ENCODE measurements around the gene TSEN2. TPM values are rescaled to one million over a fixed set of nuclear protein-coding genes. Genes with fewer than 3 reads are reported as not detected.

TSEN2 gene
- total RNA-seq, 2 experiments from 2014 or later, result 17.8 to 19.4 TPM

DNA sequence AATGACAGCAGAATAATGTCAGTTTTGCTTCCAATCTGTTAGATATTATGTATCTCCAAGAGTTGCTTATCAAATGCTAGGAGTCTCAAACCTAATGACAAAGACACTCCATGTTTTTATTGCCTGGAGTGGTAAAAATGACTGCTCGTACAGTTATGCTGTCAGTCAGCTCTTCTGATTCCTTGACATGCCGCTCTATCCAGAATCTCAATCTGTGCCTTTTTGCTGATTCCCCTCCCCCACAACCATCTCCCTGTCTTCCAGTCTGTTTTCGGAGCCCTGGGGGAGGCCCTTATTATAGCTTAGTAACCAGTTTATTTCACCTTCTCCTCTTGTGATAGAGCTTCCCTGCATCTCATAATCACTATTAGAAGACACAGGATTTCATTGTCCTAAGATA, 75.2 kb downstream of the TSEN2 start:
- CTCF ChIA-PET, result no interaction called here
- ATAC-seq (no peak), DNase-seq (no peak)
- Mint-ChIP-seq H3K27me3 (peaks cover 10% of the 10 kb centered on the region), H3K4me1 (peaks cover 62% of the 10 kb centered on the region), H3K4me3 (no peak overlapping the region), H3K36me3 (ENCODE audit: low read depth) (peaks cover 3% of the 10 kb centered on the region), H3K27ac (peak overlapping the region; percentile 56), H3K9me3 (ENCODE audit: low read depth) (no peaks in the 10 kb centered on the region)
- intact Hi-C loops (cut with DNase I, micrococcal nuclease), result loop anchor here in 1 of 2 experiments (5.0 to 10.0 kb wide), 7 partner anchors 362 to 1618 kb away; partner anchors contain the start of genes LSM3, TAMM41, VGLL4 and XPC
- POLR2A ChIA-PET, result interaction anchor here (0.7 to 1.1 kb wide), 2 partner anchors 48 to 860 kb away, joined by 3 read pairs; no protein-coding TSS in a partner anchor

- POLR2A ChIA-PET, result interaction anchor here (1.0 kb wide), 1 partner anchor 46 kb away, joined by 3 read pairs; no protein-coding TSS in a partner anchor
- Mint-ChIP-seq H3K9me3 (ENCODE audit: low read depth) (peaks cover 2% of the 10 kb centered on the region), H3K27ac (peak overlapping the region; percentile 71), H3K27me3 (peaks cover 3% of the 10 kb centered on the region), H3K36me3 (ENCODE audit: low read depth) (peaks cover 11% of the 10 kb centered on the region), H3K4me1 (peaks cover 65% of the 10 kb centered on the region), H3K4me3 (peak overlapping the region; percentile 21)
- peak; percentile 74 for ATAC-seq
- CTCF ChIA-PET, result interaction anchor here (0.7 to 1.5 kb wide), 2 partner anchors 16 to 160 kb away, joined by 3 to 6 read pairs; no protein-coding TSS in a partner anchor
- intact Hi-C loops (cut with DNase I, micrococcal nuclease), result loop anchor here (2.0 to 5.0 kb wide), 2 partner anchors 46 to 47 kb away; no protein-coding TSS in a partner anchor
- peak; percentile 50 for DNase-seq
Measured at GRCh38 chr3:12560505-12561190, 76.4 kb downstream of the TSEN2 start.

DNA sequence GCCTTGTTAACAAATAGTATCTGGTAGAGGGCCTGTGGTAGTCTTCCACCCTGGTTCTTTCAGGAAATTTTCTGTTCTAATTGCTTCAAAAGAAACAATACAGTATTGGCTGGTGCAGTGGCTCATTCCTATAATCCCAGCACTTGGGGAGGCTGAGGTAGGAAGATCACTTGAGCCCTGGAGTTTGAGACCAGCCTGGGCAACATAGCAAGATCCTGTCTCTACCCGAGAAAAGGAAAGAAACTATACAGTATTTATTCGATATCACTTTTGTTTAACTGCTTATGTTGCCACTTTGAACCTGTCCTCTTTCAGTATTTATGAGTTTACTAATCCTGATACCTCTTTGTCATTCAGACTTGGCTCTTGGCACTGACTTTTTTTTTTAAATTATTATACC, 77.1 kb downstream of the TSEN2 start:
- peaks cover 6% of the 10 kb centered on the region for H3K9me3 Mint-ChIP-seq (ENCODE audit: low read depth)
- no peak overlapping the region for H3K4me3 Mint-ChIP-seq
- no peak for DNase-seq
- intact Hi-C loops (cut with DNase I, micrococcal nuclease), result loop anchor here (2.0 to 5.0 kb wide), 2 partner anchors 45 to 46 kb away; no protein-coding TSS in a partner anchor
- H3K27ac Mint-ChIP-seq, result peak overlapping the region; percentile 51
- H3K4me1 Mint-ChIP-seq, result peaks cover 64% of the 10 kb centered on the region
- no peaks in the 10 kb centered on the region for H3K27me3 Mint-ChIP-seq
- CTCF ChIA-PET, result interaction anchor here (0.7 to 1.5 kb wide), 2 partner anchors 16 to 159 kb away, joined by 3 to 6 read pairs; no protein-coding TSS in a partner anchor
- POLR2A ChIA-PET, result no interaction called here
- no peak for ATAC-seq
- peaks cover 15% of the 10 kb centered on the region for H3K36me3 Mint-ChIP-seq (ENCODE audit: low read depth)

GRCh38 chr3:12562451-12562850, 78.2 kb downstream of the TSEN2 start:
- H3K4me1 Mint-ChIP-seq, result peaks cover 62% of the 10 kb centered on the region
- no peak for ATAC-seq

DNA sequence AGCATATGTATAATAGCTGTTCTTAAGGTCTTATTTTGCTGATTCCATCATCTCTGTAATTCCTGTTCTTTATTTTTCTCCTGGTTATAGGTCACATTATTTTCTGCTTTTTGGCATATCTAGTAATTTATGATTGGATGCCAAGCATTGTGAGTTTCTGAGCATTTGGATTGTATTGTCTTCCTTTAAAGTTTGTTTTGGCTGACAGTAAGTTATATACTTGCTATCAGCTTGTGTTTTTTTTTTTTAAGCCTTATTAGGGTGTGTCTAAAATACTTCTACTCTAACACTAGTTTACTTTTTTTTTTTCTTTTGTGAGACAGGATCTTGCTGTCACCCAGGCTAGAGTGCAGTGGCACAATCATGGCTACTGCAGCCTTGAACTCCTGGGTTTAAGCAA, 82.7 kb downstream of the TSEN2 start:
- Mint-ChIP-seq H3K4me1 (peaks cover 26% of the 10 kb centered on the region), H3K9me3 (ENCODE audit: low read depth) (peaks cover 9% of the 10 kb centered on the region), H3K27me3 (no peaks in the 10 kb centered on the region), H3K4me3 (no peak overlapping the region), H3K27ac (peak overlapping the region; percentile 21), H3K36me3 (ENCODE audit: low read depth) (peaks cover 50% of the 10 kb centered on the region)
- ATAC-seq, result no peak
- no peak for DNase-seq
- CTCF ChIA-PET, result interaction anchor here (0.6 to 1.0 kb wide), 3 partner anchors 15 to 91 kb away, joined by 3 read pairs; no protein-coding TSS in a partner anchor
- POLR2A ChIA-PET, result no interaction called here
- intact Hi-C loops (cut with DNase I, micrococcal nuclease), result no loop called here

More at GRCh38 chr3:12562451-12562850, 78.2 kb downstream of the TSEN2 start:
- intact Hi-C loops (cut with DNase I, micrococcal nuclease), result loop anchor here in 1 of 2 experiments (5.0 kb wide), 1 partner anchor 45 kb away; no protein-coding TSS in a partner anchor
- ChIA-PET POLR2A (no interaction called here), CTCF (interaction anchor here (1.5 kb wide), 1 partner anchor 15 kb away, joined by 3 read pairs; no protein-coding TSS in a partner anchor)
- H3K27me3 Mint-ChIP-seq, result no peaks in the 10 kb centered on the region
- H3K4me3 Mint-ChIP-seq, result no peak overlapping the region
- peaks cover 23% of the 10 kb centered on the region for H3K36me3 Mint-ChIP-seq (ENCODE audit: low read depth)
- peaks cover 9% of the 10 kb centered on the region for H3K9me3 Mint-ChIP-seq (ENCODE audit: low read depth)
- no peak for DNase-seq
- H3K27ac Mint-ChIP-seq, result no peak overlapping the region

DNA sequence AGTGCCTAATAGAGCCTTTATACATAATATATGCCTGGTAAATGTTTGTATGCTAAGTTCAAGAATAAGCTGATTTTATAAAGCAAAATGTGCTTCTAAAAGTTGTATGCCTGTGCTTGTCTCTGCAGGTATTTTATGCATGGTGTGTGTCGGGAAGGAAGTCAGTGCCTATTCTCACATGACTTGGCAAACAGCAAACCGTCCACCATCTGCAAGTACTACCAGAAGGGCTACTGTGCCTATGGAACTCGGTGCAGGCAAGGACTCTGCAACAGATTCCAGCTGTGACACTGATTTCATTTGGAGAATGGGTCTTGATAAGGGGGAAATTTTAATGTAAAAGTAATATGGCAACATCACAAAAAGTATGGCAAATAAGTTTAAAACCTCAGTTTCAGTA, 84.5 kb downstream of the TSEN2 start:
- POLR2A ChIA-PET, result no interaction called here
- Mint-ChIP-seq H3K9me3 (ENCODE audit: low read depth) (peaks cover 9% of the 10 kb centered on the region), H3K4me1 (peaks cover 17% of the 10 kb centered on the region), H3K36me3 (ENCODE audit: low read depth) (peaks cover 63% of the 10 kb centered on the region), H3K27me3 (no peaks in the 10 kb centered on the region), H3K27ac (peak overlapping the region; percentile 63), H3K4me3 (no peak overlapping the region)
- ATAC-seq (no peak), DNase-seq (no peak)
- CTCF ChIA-PET, result interaction anchor here (0.9 to 1.4 kb wide), 4 partner anchors 9 to 241 kb away, joined by 3 to 4 read pairs (median 4); no protein-coding TSS in a partner anchor
- intact Hi-C loops (cut with DNase I, micrococcal nuclease), result no loop called here

DNA sequence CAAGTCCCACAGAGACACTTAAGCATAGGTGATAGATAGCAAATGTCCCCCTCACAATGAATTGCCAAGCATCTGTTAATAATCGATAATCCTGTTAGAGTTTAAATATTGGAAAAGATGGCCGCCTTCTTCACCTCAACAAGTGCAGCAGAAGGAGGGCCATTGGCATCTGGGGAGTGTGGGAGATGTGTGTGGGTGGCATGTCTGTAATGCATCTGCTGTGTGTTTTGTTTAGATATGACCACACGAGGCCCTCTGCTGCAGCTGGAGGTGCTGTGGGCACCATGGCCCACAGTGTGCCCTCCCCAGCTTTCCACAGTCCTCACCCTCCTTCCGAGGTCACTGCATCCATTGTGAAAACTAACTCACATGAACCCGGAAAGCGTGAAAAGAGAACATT, 85.6 kb downstream of the TSEN2 start:
- peaks cover 66% of the 10 kb centered on the region for H3K36me3 Mint-ChIP-seq (ENCODE audit: low read depth)
- ChIA-PET POLR2A (no interaction called here), CTCF (no interaction called here)
- no peak for DNase-seq
- H3K27ac Mint-ChIP-seq, result no peak overlapping the region
- H3K4me3 Mint-ChIP-seq, result no peak overlapping the region
- no peak for ATAC-seq
- peaks cover 12% of the 10 kb centered on the region for H3K4me1 Mint-ChIP-seq
- H3K9me3 Mint-ChIP-seq (ENCODE audit: low read depth), result peaks cover 8% of the 10 kb centered on the region
- H3K27me3 Mint-ChIP-seq, result no peaks in the 10 kb centered on the region
- intact Hi-C loops (cut with DNase I, micrococcal nuclease), result no loop called here

GRCh38 chr3:12571986-12572385, 87.7 kb downstream of the TSEN2 start:
- H3K27ac Mint-ChIP-seq, result no peak overlapping the region
- H3K36me3 Mint-ChIP-seq (ENCODE audit: low read depth), result peaks cover 73% of the 10 kb centered on the region
- no peak overlapping the region for H3K4me3 Mint-ChIP-seq
- H3K9me3 Mint-ChIP-seq (ENCODE audit: low read depth), result peaks cover 3% of the 10 kb centered on the region
- no peak for DNase-seq
- ATAC-seq, result no peak
- ChIA-PET POLR2A (no interaction called here), CTCF (interaction anchor here (0.8 kb wide), 1 partner anchor 15 kb away, joined by 3 read pairs; no protein-coding TSS in a partner anchor)
- peaks cover 4% of the 10 kb centered on the region for H3K4me1 Mint-ChIP-seq
- H3K27me3 Mint-ChIP-seq, result no peaks in the 10 kb centered on the region
- intact Hi-C loops (cut with DNase I, micrococcal nuclease), result no loop called here

DNA sequence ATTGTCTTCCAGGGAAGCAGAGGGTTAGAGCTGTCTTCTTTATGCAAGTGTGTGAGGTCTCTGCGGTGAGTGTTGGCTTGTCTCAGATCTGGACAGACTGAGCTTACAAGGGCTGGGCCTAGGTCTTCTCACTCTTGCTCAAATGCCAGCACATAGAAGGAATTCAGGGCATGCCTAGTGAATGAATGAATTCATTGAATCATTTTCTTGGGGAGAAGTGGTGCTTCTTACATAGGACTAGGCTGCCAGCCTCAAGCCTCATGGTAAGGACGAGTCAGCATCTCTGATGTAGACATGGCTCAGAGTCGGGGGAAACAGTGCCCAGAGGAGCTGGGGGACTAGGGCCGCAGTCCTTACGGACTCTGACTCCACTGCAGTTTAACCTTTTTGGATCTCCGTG, 89.9 kb downstream of the TSEN2 start:
- no peak for ATAC-seq
- peaks cover 80% of the 10 kb centered on the region for H3K36me3 Mint-ChIP-seq (ENCODE audit: low read depth)
- ChIA-PET POLR2A (no interaction called here), CTCF (no interaction called here)
- no peak overlapping the region for H3K4me3 Mint-ChIP-seq
- no peaks in the 10 kb centered on the region for H3K4me1 Mint-ChIP-seq
- H3K27ac Mint-ChIP-seq, result no peak overlapping the region
- DNase-seq, result no peak
- intact Hi-C loops (cut with DNase I, micrococcal nuclease), result no loop called here
- no peaks in the 10 kb centered on the region for H3K27me3 Mint-ChIP-seq
- peaks cover 6% of the 10 kb centered on the region for H3K9me3 Mint-ChIP-seq (ENCODE audit: low read depth)

DNA sequence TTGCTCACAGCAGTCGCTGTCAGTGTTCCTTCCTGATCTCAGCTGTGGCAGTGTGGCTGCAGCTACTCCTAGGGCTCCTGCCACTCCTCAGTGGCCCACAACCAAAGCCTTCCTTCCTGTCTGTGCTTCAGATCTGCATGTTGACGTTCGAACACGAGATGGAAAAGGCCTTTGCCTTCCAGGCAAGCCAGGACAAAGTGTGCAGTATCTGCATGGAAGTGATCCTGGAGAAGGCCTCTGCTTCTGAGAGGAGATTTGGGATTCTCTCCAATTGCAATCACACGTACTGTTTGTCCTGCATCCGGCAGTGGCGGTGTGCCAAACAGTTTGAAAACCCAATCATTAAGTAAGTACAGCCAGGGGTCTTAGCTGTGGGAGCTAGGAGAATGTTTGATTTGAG, 90.4 kb downstream of the TSEN2 start:
- no peak for ATAC-seq

GRCh38 chr3:12577379-12577778, 93.1 kb downstream of the TSEN2 start:
- Mint-ChIP-seq H3K36me3 (ENCODE audit: low read depth) (peaks cover 71% of the 10 kb centered on the region), H3K4me3 (no peak overlapping the region), H3K27ac (no peak overlapping the region), H3K4me1 (no peaks in the 10 kb centered on the region), H3K27me3 (no peaks in the 10 kb centered on the region), H3K9me3 (ENCODE audit: low read depth) (peaks cover 6% of the 10 kb centered on the region)
- CTCF ChIA-PET, result interaction anchor here (1.2 to 1.9 kb wide), 2 partner anchors 9 to 16 kb away, joined by 3 to 4 read pairs; no protein-coding TSS in a partner anchor
- ATAC-seq (no peak), DNase-seq (no peak)
- intact Hi-C loops (cut with DNase I, micrococcal nuclease), result no loop called here
- POLR2A ChIA-PET, result no interaction called here

More for the DNA sequence above, 90.4 kb downstream of the TSEN2 start:
- peaks cover 6% of the 10 kb centered on the region for H3K9me3 Mint-ChIP-seq (ENCODE audit: low read depth)
- no peaks in the 10 kb centered on the region for H3K4me1 Mint-ChIP-seq
- intact Hi-C loops (cut with DNase I, micrococcal nuclease), result no loop called here
- no peaks in the 10 kb centered on the region for H3K27me3 Mint-ChIP-seq
- no peak overlapping the region for H3K27ac Mint-ChIP-seq
- ChIA-PET CTCF (no interaction called here), POLR2A (no interaction called here)
- H3K36me3 Mint-ChIP-seq (ENCODE audit: low read depth), result peaks cover 81% of the 10 kb centered on the region
- DNase-seq, result no peak
- H3K4me3 Mint-ChIP-seq, result no peak overlapping the region

DNA sequence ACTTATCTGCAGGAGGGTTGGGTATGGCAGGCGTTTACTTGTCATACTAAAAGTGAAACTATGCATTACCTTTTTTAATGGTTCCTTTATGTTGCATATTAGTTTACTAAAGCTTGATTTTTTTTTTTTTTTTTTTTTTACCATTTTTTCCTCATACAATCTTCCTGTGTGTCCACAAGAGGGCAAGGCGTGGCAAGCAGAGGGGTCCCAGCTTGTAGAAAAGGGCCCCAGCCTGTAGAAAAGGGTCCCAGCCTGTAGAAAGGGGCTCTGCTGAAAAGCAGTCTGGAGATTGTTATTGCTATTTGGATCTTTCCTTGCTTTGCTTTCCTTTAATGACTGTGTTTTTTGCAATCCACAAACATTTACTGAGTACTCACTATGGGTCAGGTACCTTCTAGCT, 94.5 kb downstream of the TSEN2 start:
- H3K27ac Mint-ChIP-seq, result no peak overlapping the region
- ATAC-seq, result no peak
- DNase-seq, result no peak
- intact Hi-C loops (cut with DNase I, micrococcal nuclease), result no loop called here
- H3K36me3 Mint-ChIP-seq (ENCODE audit: low read depth), result peaks cover 68% of the 10 kb centered on the region
- H3K27me3 Mint-ChIP-seq, result no peaks in the 10 kb centered on the region
- H3K9me3 Mint-ChIP-seq (ENCODE audit: low read depth), result peaks cover 6% of the 10 kb centered on the region
- no peak overlapping the region for H3K4me3 Mint-ChIP-seq
- no peaks in the 10 kb centered on the region for H3K4me1 Mint-ChIP-seq
- ChIA-PET CTCF (interaction anchor here (0.7 to 1.4 kb wide), 5 partner anchors 8 to 147 kb away, joined by 3 to 5 read pairs (median 4); no protein-coding TSS in a partner anchor), POLR2A (no interaction called here)

All from activated CD4-positive, alpha-beta T cell treated with anti-CD3 and anti-CD28 coated beads for 36 hours (primary cell).